ENCODE data around the gene CUEDC2.

CUEDC2 gene

DNA sequence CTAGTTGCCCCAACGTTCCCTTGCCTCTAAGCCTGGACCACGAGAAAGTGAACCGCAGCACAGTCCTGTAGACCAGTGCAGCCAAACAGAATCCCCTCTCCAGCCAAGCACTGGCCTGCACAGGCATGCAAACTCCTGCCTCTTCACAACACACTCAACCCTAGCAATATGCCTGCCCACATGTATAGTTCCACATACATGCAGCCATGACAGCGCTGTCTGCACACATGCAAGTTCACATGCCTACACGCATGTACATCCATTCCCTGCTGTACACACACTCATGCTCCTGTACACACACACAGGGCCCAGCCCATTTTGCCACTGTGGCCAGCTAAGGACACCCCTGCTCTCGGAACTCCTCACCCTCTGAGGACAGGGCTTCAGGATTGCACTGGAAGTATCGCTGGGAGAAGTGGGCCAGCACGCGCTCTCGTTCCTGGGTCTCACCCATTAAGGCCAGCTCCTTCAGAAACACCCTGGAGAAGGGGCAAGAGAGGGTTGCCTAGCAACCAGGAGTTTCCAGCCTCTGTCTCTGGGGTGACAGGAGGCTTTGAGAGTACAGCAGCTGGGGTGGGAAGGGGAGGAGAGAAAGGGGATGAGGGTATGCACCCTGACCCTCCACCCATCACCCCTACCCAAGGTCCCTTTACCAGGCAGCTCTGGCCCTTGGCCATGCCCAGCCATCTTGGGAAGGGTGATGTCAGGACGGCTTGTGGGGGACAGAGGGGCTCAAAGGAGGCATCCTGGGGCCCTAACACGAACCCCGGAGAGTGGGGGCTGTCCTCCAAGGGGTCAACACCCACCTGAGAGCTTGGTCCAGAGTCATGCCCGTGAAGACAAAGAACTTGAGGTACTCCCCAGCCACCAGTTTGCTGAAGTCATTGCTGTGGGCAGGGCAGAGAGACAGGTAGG is 20.8 kb downstream of the CUEDC2 start:
- H3K9me3 Mint-ChIP-seq, result no peaks in the 10 kb centered on the region
- no peak for ATAC-seq
- H3K4me1 Mint-ChIP-seq, result peaks cover 49% of the 10 kb centered on the region
- no peak overlapping the region for H3K27ac Mint-ChIP-seq
- no peaks in the 10 kb centered on the region for H3K36me3 Mint-ChIP-seq
- peak overlapping the region; percentile 30 for H3K4me3 Mint-ChIP-seq
- H3K27me3 Mint-ChIP-seq, result peaks cover 86% of the 10 kb centered on the region

DNA sequence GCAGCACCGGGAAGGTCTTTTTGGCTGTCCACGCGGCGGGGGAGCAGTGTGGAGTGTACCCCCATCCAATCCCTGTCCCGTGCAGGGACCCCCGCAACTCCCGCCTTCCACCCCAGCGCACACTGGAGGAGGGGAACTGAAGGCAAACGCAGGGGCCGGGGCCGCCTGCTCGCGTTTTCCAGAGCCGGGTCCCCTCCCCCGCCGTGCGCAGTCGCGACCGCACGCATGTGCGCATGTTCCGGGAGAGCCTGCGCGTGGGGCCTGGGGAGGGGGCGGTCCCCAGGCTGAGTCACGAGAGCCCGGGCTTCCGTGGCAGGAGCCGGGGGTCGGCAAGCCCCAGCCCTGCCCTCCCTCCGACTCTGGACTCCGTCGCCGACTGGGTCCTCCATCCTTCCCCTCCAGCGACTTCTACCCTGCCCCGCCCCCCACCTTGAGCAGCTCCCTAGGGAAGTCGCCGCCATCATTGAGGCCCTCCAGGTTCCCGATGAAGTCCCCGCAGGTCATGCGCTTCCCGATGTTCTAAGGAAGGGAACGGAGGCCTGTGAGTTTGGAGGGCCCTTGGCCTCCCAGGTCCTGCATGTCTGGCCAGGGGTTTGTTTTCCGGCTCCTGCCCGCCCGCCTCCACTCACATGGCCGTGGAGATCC is 21.8 kb downstream of the CUEDC2 start:
- Mint-ChIP-seq H3K9me3 (no peaks in the 10 kb centered on the region), H3K27me3 (peaks cover 75% of the 10 kb centered on the region), H3K4me1 (peaks cover 49% of the 10 kb centered on the region), H3K36me3 (no peaks in the 10 kb centered on the region), H3K4me3 (peak overlapping the region; percentile 40), H3K27ac (no peak overlapping the region)
- no peak for ATAC-seq

GRCh38 chr10:102409604-102410428 is 22.6 kb downstream of the CUEDC2 start:
- Mint-ChIP-seq H3K27me3 (peaks cover 68% of the 10 kb centered on the region), H3K4me1 (peaks cover 47% of the 10 kb centered on the region), H3K36me3 (no peaks in the 10 kb centered on the region), H3K4me3 (peak overlapping the region; percentile 40), H3K9me3 (no peaks in the 10 kb centered on the region), H3K27ac (no peak overlapping the region)
- no peak for ATAC-seq

GRCh38 chr10:102408728-102409603 is 23.4 kb downstream of the CUEDC2 start:
- Mint-ChIP-seq H3K27ac (no peak overlapping the region), H3K4me1 (peaks cover 40% of the 10 kb centered on the region), H3K27me3 (peaks cover 60% of the 10 kb centered on the region), H3K4me3 (peak overlapping the region; percentile 40), H3K36me3 (no peaks in the 10 kb centered on the region), H3K9me3 (no peaks in the 10 kb centered on the region)
- ATAC-seq, result peak; percentile 58

GRCh38 chr10:102408131-102408727 is 24.1 kb downstream of the CUEDC2 start:
- no peak for ATAC-seq
- peaks cover 58% of the 10 kb centered on the region for H3K27me3 Mint-ChIP-seq
- H3K27ac Mint-ChIP-seq, result no peak overlapping the region

GRCh38 chr10:102407425-102408130 is 24.8 kb downstream of the CUEDC2 start:
- no peak overlapping the region for H3K27ac Mint-ChIP-seq
- no peak for ATAC-seq
- no peaks in the 10 kb centered on the region for H3K9me3 Mint-ChIP-seq
- peaks cover 55% of the 10 kb centered on the region for H3K27me3 Mint-ChIP-seq
- peaks cover 1% of the 10 kb centered on the region for H3K36me3 Mint-ChIP-seq
- H3K4me1 Mint-ChIP-seq, result peaks cover 43% of the 10 kb centered on the region
- no peak overlapping the region for H3K4me3 Mint-ChIP-seq

More at GRCh38 chr10:102408131-102408727, 24.1 kb downstream of the CUEDC2 start:
- Mint-ChIP-seq H3K9me3 (no peaks in the 10 kb centered on the region), H3K4me1 (peaks cover 46% of the 10 kb centered on the region), H3K36me3 (no peaks in the 10 kb centered on the region), H3K4me3 (peak overlapping the region; percentile 42)

DNA sequence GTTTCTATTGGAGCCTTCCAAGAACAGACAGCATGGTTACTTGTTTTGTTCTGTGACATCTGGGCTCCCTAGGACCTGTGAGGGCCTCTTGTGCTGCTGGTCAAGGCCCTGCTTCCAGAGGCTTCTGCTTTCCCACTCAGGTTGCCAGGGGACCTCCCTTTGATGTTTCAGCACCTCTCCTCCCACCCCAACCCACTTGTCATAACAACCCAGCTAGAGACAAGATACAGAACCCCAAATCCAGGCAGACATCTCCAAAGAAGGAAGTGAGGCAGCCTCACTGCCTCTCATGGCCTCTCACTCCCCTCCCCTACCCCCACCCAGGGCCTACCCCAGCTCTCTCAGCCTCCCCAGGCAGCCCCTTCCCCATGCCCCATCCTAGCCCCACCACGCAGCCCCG is 25.6 kb downstream of the CUEDC2 start:
- H3K4me3 Mint-ChIP-seq, result no peak overlapping the region
- H3K27me3 Mint-ChIP-seq, result peaks cover 47% of the 10 kb centered on the region
- H3K36me3 Mint-ChIP-seq, result peaks cover 9% of the 10 kb centered on the region
- peaks cover 47% of the 10 kb centered on the region for H3K4me1 Mint-ChIP-seq
- H3K27ac Mint-ChIP-seq, result no peak overlapping the region
- no peaks in the 10 kb centered on the region for H3K9me3 Mint-ChIP-seq
- no peak for ATAC-seq

DNA sequence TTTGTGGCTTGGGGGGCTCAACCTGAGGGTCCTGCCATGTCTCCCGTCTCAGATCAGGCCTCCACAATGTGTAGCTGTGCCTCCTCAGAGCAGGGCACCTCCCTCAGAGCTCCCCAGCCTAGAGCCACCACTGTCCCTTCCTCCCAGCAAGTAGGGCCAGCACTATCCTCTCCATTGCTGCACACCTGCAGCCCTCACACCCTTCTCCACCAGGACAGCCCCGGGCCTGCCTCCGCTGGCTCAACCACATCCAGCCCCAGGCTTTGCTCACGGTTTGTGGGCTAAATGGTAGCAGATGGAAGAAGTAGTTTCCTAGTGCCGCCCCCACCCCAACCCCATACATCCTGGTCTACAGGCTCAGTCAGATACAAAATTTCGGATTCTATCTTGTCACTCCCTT is 26.7 kb downstream of the CUEDC2 start:
- Mint-ChIP-seq H3K4me1 (peaks cover 43% of the 10 kb centered on the region), H3K27ac (peak overlapping the region; percentile 19), H3K4me3 (no peak overlapping the region), H3K27me3 (peaks cover 35% of the 10 kb centered on the region), H3K9me3 (no peaks in the 10 kb centered on the region), H3K36me3 (peaks cover 20% of the 10 kb centered on the region)
- no peak for ATAC-seq

GRCh38 chr10:102405108-102405571 is 27.2 kb downstream of the CUEDC2 start:
- no peak overlapping the region for H3K4me3 Mint-ChIP-seq
- H3K27ac Mint-ChIP-seq, result peak overlapping the region; percentile 19
- no peaks in the 10 kb centered on the region for H3K9me3 Mint-ChIP-seq

DNA sequence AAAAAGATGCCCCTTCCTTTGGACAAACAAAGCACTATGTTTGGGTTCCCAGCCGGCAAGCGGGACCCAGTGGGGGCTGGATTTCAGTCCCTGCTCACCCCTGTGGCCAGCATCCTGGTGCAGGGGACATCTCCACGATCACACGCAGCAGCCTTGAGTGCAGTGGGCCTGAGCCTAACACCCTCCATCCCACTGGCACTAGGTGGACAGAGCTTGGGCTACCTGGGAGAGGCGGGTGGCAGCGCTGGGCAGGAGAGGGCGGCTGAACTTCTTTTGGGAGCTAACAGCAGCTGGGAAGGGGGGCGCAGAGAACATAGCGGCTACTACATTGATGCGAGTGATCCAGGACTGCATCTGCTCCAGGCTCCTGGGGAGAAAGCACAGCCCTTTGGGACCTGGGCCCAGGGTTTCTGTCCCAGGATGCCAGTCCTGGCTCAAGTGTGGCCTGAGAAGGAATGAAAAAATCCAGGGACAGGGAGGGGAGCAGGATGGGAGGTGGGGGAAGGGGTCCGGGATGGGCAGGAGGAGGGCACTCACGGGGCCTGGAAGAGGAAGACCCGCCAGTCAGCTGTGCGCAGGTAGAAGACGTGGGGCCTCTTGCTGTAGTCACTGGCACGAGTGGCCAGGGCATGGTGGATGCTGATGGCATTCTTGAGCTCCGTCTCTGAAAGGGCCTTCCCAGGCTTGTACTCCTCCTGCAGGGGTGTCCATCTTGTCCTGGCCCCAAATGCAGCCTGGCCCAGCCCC is 27.8 kb downstream of the CUEDC2 start:
- Mint-ChIP-seq H3K4me3 (no peak overlapping the region), H3K9me3 (no peaks in the 10 kb centered on the region), H3K27me3 (peaks cover 27% of the 10 kb centered on the region), H3K36me3 (peaks cover 31% of the 10 kb centered on the region), H3K4me1 (peaks cover 47% of the 10 kb centered on the region), H3K27ac (peak overlapping the region; percentile 19)
- ATAC-seq, result no peak

More at GRCh38 chr10:102405108-102405571, 27.2 kb downstream of the CUEDC2 start:
- no peak for ATAC-seq
- peaks cover 47% of the 10 kb centered on the region for H3K4me1 Mint-ChIP-seq
- H3K36me3 Mint-ChIP-seq, result peaks cover 25% of the 10 kb centered on the region
- H3K27me3 Mint-ChIP-seq, result peaks cover 33% of the 10 kb centered on the region

GRCh38 chr10:102403115-102403514 is 29.3 kb downstream of the CUEDC2 start:
- Mint-ChIP-seq H3K4me3 (no peak overlapping the region), H3K4me1 (peaks cover 49% of the 10 kb centered on the region), H3K27ac (no peak overlapping the region), H3K27me3 (peaks cover 15% of the 10 kb centered on the region), H3K36me3 (peaks cover 42% of the 10 kb centered on the region), H3K9me3 (no peaks in the 10 kb centered on the region)
- ATAC-seq, result no peak

- Mint-ChIP-seq H3K27me3 (peaks cover 9% of the 10 kb centered on the region), H3K27ac (no peak overlapping the region), H3K4me3 (no peak overlapping the region), H3K4me1 (peaks cover 54% of the 10 kb centered on the region), H3K9me3 (no peaks in the 10 kb centered on the region), H3K36me3 (peaks cover 48% of the 10 kb centered on the region)
- ATAC-seq, result no peak
These were observed 29.9 kb downstream of the CUEDC2 start for GRCh38 chr10:102402512-102402896.
